DND-41 (cell line): ENCODE measurements around the gene KRT83.

ENCODE experiments used
- ATAC-seq: fragments of 200-7000 bp; cut with Tn5 transposase; 3 replicates; pipeline ENCODE4 v1.9.1; 2021; ENCODE audit warnings: low read depth; ENCODE audit not compliant: insufficient read depth
- DNase-seq: peaks from one replicate; pipeline ENCODE4 v3.0.0-alpha.2; 2020
- H2AFZ ChIP-seq: 2 replicates; pipeline ENCODE4 v1.6.0; 2012; ENCODE audit warnings: low read depth, low read length
- H3K27ac ChIP-seq: 2 replicates; pipeline ENCODE4 v1.5.1; 2012; ENCODE audit warnings: low read length, inconsistent platforms
- H3K27me3 ChIP-seq: fragments of 200-600 bp; sonication (generic); 2 replicates; pipeline ENCODE4 v1.6.0; 2012; ENCODE audit warnings: low read length, mild to moderate bottlenecking, inconsistent platforms; ENCODE audit not compliant: insufficient read depth, poor library complexity
- H3K36me3 ChIP-seq: 2 replicates; pipeline ENCODE4 v1.5.1; 2012; ENCODE audit warnings: low read length, inconsistent platforms; ENCODE audit not compliant: insufficient read depth
- H3K4me1 ChIP-seq: 2 replicates; pipeline ENCODE4 v1.5.1; 2012; ENCODE audit warnings: mild to moderate bottlenecking, low read length; ENCODE audit not compliant: insufficient read depth
- H3K4me2 ChIP-seq: 2 replicates; pipeline ENCODE4 v1.6.0; 2012; ENCODE audit warnings: mild to moderate bottlenecking, moderate library complexity, low read length, inconsistent platforms; ENCODE audit not compliant: insufficient read depth
- H3K4me3 ChIP-seq, 2 experiments: fragments of 200-600 bp in 1 of 2; shearing (Covaris generic) in 1 of 2; 2 replicates each; pipeline ENCODE4 v1.5.1; 2012 to 2016; ENCODE audit warnings: inconsistent platforms in 2 of 2, low read length in 2 of 2, mild to moderate bottlenecking in 2 of 2, low read depth in 1 of 2, moderate library complexity in 1 of 2
- H3K79me2 ChIP-seq: 2 replicates; pipeline ENCODE4 v1.6.0; 2012; ENCODE audit warnings: low read length, inconsistent platforms; ENCODE audit not compliant: insufficient read depth
- H3K9ac ChIP-seq: 2 replicates; pipeline ENCODE4 v1.6.0; 2012; ENCODE audit warnings: low read depth, mild to moderate bottlenecking, inconsistent platforms, low read length, moderate library complexity
- H3K9me3 ChIP-seq: 2 replicates; pipeline ENCODE4 v1.5.1; 2012; ENCODE audit warnings: low read length, moderate library complexity, mild to moderate bottlenecking, inconsistent platforms; ENCODE audit not compliant: insufficient read depth, severe bottlenecking
- H4K20me1 ChIP-seq: 2 replicates; pipeline ENCODE4 v1.6.0; 2012; ENCODE audit warnings: low read length; ENCODE audit not compliant: insufficient read depth
- EZH2 ChIP-seq: IDR thresholded peaks from 3 replicates; pipeline ENCODE4 v1.6.1; 2012; ENCODE audit warnings: borderline replicate concordance, low read depth, mild to moderate bottlenecking, moderate library complexity, low read length, inconsistent platforms; ENCODE audit not compliant: severe bottlenecking
- TF ChIP-seq, protein P1 (sequence below): IDR thresholded peaks from 2 replicates; pipeline ENCODE4 v1.5.1; 2012; ENCODE audit warnings: borderline replicate concordance, low read length, moderate library complexity, mild to moderate bottlenecking; ENCODE audit not compliant: poor library complexity, severe bottlenecking; ENCODE audit errors: extremely low read depth

The KRT83 gene

DNA sequence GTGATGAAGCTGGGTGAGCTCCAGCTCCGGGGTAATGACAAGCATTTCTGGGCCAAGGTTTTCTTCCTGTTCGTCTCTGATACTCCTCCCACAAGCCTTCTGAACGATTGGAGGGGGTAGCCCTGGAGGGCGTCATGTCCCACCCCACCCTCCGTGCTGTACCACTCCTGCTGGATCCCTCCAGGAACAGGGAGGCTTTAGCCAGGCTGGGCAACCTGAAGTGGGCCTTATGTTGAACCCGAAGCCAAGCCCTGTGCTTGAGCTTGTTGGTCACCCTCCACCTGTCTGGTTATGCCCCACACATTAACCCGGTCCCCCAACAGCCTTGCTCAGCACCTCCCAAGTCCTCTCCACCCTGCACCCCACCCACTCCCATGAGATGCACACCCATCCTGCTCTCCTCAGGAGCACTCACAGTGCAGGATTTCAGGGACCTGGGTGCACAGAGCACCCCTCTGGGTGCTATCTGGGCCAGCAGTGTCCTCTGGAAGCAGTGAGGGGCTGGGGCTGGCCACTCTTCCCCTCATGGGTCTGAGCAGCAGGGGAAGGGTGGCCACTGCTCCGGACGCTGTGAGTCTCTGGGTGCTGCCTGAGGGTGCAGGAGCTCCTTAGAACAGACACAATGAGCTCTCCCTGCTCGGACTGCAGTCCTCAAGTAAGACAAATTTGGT, 6.8 kb upstream of the KRT83 start:
- H3K27ac ChIP-seq = no peak overlapping the region

GRCh38 chr12:52327052-52327829, 6.0 kb upstream of the KRT83 start:
- Histone ChIP-seq H3K4me2 (no peak overlapping the region), H4K20me1 (no peaks in the 10 kb centered on the region)

More for the DNA sequence above, 6.8 kb upstream of the KRT83 start:
- Histone ChIP-seq H4K20me1 (no peaks in the 10 kb centered on the region), H3K4me2 (no peak overlapping the region), H2AFZ (no peak overlapping the region), H3K4me1 (no peaks in the 10 kb centered on the region), H3K9ac (no peak overlapping the region), H3K79me2 (no peaks in the 10 kb centered on the region), H3K9me3 (no peaks in the 10 kb centered on the region), H3K4me3 (no peak overlapping the region), H3K27me3 (peaks cover 9% of the 10 kb centered on the region), H3K36me3 (no peaks in the 10 kb centered on the region)
- no peak for ATAC-seq
- no peak for TF ChIP-seq EZH2
- TF ChIP-seq, protein P1, sequence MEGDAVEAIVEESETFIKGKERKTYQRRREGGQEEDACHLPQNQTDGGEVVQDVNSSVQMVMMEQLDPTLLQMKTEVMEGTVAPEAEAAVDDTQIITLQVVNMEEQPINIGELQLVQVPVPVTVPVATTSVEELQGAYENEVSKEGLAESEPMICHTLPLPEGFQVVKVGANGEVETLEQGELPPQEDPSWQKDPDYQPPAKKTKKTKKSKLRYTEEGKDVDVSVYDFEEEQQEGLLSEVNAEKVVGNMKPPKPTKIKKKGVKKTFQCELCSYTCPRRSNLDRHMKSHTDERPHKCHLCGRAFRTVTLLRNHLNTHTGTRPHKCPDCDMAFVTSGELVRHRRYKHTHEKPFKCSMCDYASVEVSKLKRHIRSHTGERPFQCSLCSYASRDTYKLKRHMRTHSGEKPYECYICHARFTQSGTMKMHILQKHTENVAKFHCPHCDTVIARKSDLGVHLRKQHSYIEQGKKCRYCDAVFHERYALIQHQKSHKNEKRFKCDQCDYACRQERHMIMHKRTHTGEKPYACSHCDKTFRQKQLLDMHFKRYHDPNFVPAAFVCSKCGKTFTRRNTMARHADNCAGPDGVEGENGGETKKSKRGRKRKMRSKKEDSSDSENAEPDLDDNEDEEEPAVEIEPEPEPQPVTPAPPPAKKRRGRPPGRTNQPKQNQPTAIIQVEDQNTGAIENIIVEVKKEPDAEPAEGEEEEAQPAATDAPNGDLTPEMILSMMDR = no peak
- DNase-seq = no peak

GRCh38 chr12:52324153-52324444, 2.9 kb upstream of the KRT83 start:
- no peak for TF ChIP-seq EZH2
- TF ChIP-seq, protein P1 = no peak

More at GRCh38 chr12:52327052-52327829, 6.0 kb upstream of the KRT83 start:
- Histone ChIP-seq H3K9me3 (no peaks in the 10 kb centered on the region), H3K9ac (no peak overlapping the region), H3K27me3 (peaks cover 9% of the 10 kb centered on the region), H3K27ac (no peak overlapping the region), H3K79me2 (no peaks in the 10 kb centered on the region), H2AFZ (no peak overlapping the region), H3K4me3 (no peak overlapping the region), H3K36me3 (no peaks in the 10 kb centered on the region), H3K4me1 (no peaks in the 10 kb centered on the region)
- DNase-seq (peak; percentile 78), ATAC-seq (peak; percentile 98)
- TF ChIP-seq, protein P1 = peak; percentile 97
- TF ChIP-seq EZH2 = no peak

More at GRCh38 chr12:52324153-52324444, 2.9 kb upstream of the KRT83 start:
- H3K4me3 ChIP-seq = no peak overlapping the region
- no peak overlapping the region for H2AFZ ChIP-seq
- no peak overlapping the region for H3K9ac ChIP-seq
- no peak for ATAC-seq
- H3K79me2 ChIP-seq = no peaks in the 10 kb centered on the region
- H3K9me3 ChIP-seq = no peaks in the 10 kb centered on the region
- H3K27ac ChIP-seq = no peak overlapping the region
- peaks cover 9% of the 10 kb centered on the region for H3K27me3 ChIP-seq
- H3K4me1 ChIP-seq = no peaks in the 10 kb centered on the region
- H4K20me1 ChIP-seq = no peaks in the 10 kb centered on the region
- H3K36me3 ChIP-seq = no peaks in the 10 kb centered on the region
- no peak for DNase-seq
- H3K4me2 ChIP-seq = no peak overlapping the region
